ENCODE results near the gene TENT4A.

The TENT4A gene

DNA sequence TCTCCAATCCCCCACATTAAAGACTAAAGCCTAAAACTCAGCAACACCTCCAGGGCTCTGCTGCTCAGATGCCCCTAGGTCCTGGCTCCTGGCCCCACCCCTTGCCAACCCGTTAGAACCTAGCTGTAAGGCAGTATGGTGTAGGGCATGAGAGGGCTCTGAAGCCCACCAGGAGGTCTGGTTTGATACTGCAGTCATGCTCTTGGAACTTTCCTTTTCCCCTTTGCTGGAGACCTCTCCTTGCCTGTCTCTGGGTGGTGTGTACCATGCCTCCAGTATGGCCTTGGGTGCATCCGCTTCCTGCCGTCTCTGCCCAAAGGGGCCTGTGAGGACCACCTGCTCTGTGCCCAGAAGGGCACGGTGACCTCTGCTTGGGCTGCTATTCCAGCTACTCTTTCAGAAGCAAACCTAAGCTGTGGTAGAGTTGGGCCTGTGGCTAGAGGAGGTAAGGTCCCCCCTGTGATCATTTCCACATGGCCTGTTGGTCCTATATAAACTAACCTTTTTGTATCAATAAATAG lies 3.5 kb downstream of the TENT4A start:
- Histone ChIP-seq H3K27ac (ENCODE audit: insufficient read depth, low read depth, low read length, poor library complexity, severe bottlenecking) (no peak overlapping the region), H3K27me3 (ENCODE audit: control insufficient read depth, insufficient read depth, low read length, poor library complexity, severe bottlenecking) (peaks cover under 1% of the 10 kb centered on the region), H3K36me3 (ENCODE audit: control insufficient read depth, insufficient read depth, low read length) (no peaks in the 10 kb centered on the region), H3K9me3 (ENCODE audit: control insufficient read depth, low read length) (no peaks in the 10 kb centered on the region), H3K4me3 (ENCODE audit: insufficient read depth, low read depth, low read length) (peak overlapping the region; percentile 13), H3K4me1 (ENCODE audit: control insufficient read depth, insufficient read depth, low read length) (peaks cover 32% of the 10 kb centered on the region)
- 90 to 91% methylated on average over 4 of the region's 4 CpGs for WGBS, 2 experiments

DNA sequence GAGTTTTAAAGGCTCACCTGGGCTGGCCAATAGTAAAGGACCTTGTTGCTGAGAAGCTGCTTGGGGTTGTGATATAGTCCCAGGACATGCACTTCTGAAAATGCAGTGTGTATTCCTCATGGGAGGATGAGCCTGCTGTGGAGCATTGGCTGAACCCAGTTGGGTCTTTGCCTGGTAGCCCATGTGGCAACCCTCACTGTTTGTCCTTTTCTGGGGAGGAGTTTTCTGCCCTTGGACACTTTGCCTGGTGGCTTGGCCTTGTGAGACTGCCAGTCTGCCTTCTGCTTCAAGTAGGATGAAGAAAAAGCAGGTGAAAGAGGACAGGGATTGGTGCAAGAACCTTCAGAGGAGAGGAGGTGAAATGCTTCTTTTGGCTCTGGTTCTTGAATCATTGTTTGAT lies 4.0 kb downstream of the TENT4A start:
- Histone ChIP-seq H3K4me3 (ENCODE audit: insufficient read depth, low read depth, low read length) (no peak overlapping the region), H3K27ac (ENCODE audit: insufficient read depth, low read depth, low read length, poor library complexity, severe bottlenecking) (no peak overlapping the region), H3K4me1 (ENCODE audit: control insufficient read depth, insufficient read depth, low read length) (peaks cover 32% of the 10 kb centered on the region), H3K9me3 (ENCODE audit: control insufficient read depth, low read length) (no peaks in the 10 kb centered on the region), H3K36me3 (ENCODE audit: control insufficient read depth, insufficient read depth, low read length) (no peaks in the 10 kb centered on the region), H3K27me3 (ENCODE audit: control insufficient read depth, insufficient read depth, low read length, poor library complexity, severe bottlenecking) (no peaks in the 10 kb centered on the region)

DNA sequence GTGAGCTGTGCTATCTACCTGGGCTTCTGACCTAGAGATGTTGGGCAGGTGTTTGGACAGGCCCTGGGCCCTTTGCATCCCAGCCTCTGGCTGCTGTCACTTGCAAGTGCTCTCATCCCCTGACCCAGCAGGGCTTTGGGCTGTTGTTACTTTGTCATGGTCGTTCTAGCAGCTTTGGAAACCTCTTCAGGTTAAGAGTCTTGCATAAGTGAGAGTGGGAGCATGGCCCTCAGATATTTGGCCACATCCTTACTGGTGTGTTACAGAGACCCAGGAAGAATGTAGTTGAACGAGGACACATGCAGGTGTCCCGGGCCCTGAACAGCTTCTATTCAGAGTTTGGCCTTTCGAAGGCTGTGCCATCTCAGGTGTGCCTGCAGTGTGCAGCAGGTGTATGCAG lies 4.5 kb downstream of the TENT4A start:
- Histone ChIP-seq H3K4me3 (ENCODE audit: insufficient read depth, low read depth, low read length) (no peak overlapping the region), H3K9me3 (ENCODE audit: control insufficient read depth, low read length) (no peaks in the 10 kb centered on the region), H3K27me3 (ENCODE audit: control insufficient read depth, insufficient read depth, low read length, poor library complexity, severe bottlenecking) (no peaks in the 10 kb centered on the region), H3K27ac (ENCODE audit: insufficient read depth, low read depth, low read length, poor library complexity, severe bottlenecking) (no peak overlapping the region), H3K4me1 (ENCODE audit: control insufficient read depth, insufficient read depth, low read length) (peaks cover 32% of the 10 kb centered on the region), H3K36me3 (ENCODE audit: control insufficient read depth, insufficient read depth, low read length) (no peaks in the 10 kb centered on the region)
- WGBS, 2 experiments = 84% methylated on average over 4 of the region's 4 CpGs

DNA sequence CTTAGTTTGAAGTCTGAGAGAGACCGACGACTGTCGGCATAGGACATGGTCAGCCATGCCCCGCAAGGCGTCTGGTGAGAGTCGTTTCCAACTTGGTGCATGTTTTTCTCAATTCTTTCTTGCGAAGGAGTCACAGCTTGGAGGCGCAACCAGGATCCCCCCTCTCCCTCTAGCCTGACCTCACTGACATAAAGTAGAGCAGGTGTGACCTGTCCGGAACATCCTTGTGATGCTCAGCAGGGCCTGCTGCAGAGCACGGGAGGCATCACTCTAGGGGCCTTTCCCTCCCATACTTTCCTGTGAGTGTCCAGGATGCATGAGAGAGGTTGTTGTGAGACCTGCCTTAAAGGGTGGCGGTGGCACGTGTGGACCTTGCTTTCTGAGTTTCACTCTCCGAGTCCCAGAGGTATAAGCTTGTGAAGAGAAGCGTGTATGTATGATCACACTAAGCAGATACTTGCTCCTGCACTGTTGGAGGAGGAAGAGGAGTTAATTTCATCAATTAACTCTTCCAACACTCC lies 5.0 kb downstream of the TENT4A start:
- peaks cover 34% of the 10 kb centered on the region for H3K4me1 ChIP-seq (ENCODE audit: control insufficient read depth, insufficient read depth, low read length)
- H3K27me3 ChIP-seq (ENCODE audit: control insufficient read depth, insufficient read depth, low read length, poor library complexity, severe bottlenecking) = no peaks in the 10 kb centered on the region
- no peak overlapping the region for H3K4me3 ChIP-seq (ENCODE audit: insufficient read depth, low read depth, low read length)
- 88 to 89% methylated on average over 13 to 14 of the region's 14 CpGs for WGBS, 2 experiments
- no peak overlapping the region for H3K27ac ChIP-seq (ENCODE audit: insufficient read depth, low read depth, low read length, poor library complexity, severe bottlenecking)
- no peaks in the 10 kb centered on the region for H3K36me3 ChIP-seq (ENCODE audit: control insufficient read depth, insufficient read depth, low read length)
- no peaks in the 10 kb centered on the region for H3K9me3 ChIP-seq (ENCODE audit: control insufficient read depth, low read length)

DNA sequence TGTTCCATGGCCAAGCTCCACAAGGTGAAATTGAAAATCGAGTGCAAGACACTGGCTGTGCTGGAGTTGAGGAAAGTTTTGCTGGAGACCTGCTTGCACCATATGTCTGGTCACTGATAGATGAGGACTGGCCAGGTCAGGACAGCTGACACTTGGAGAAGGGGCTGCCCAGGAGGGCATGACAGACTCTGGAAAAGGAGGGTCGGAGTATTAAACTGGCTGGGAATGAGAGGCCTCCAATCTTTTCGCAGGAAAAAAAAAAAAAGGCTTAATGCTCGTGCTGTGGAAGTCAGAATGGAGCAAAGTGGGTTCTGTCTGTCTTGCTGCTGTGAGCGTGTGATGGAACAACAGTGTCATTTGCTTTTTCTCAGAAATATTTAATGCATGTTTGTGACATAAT lies 5.5 kb downstream of the TENT4A start:
- H3K36me3 ChIP-seq (ENCODE audit: control insufficient read depth, insufficient read depth, low read length) = no peaks in the 10 kb centered on the region
- peaks cover 39% of the 10 kb centered on the region for H3K4me1 ChIP-seq (ENCODE audit: control insufficient read depth, insufficient read depth, low read length)
- no peaks in the 10 kb centered on the region for H3K9me3 ChIP-seq (ENCODE audit: control insufficient read depth, low read length)
- no peaks in the 10 kb centered on the region for H3K27me3 ChIP-seq (ENCODE audit: control insufficient read depth, insufficient read depth, low read length, poor library complexity, severe bottlenecking)
- WGBS, 2 experiments = 73 to 75% methylated on average over 5 of the region's 5 CpGs
- H3K4me3 ChIP-seq (ENCODE audit: insufficient read depth, low read depth, low read length) = no peak overlapping the region
- H3K27ac ChIP-seq (ENCODE audit: insufficient read depth, low read depth, low read length, poor library complexity, severe bottlenecking) = no peak overlapping the region

DNA sequence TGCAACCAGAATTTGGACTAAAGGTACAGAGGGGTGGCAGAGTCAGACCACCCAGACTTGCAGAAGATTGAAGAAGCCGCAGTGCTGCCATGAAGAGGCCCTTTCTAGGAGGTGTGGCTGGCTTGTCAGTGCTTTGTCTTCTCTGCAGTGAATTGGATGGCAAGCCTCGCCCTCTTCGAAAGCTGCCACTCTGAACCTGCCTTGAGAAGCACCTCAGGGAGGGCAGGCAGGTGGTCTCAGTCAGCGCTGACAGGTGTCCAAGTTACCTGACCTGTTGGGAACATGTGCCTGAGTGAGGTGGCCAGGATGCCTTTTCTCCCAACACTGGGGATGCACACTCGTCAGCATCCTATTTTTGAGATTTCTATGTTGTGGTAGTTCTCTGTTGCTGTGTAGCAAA lies 6.2 kb downstream of the TENT4A start:
- WGBS, 2 experiments = 87 to 89% methylated on average over 5 of the region's 5 CpGs
- Histone ChIP-seq H3K27me3 (ENCODE audit: control insufficient read depth, insufficient read depth, low read length, poor library complexity, severe bottlenecking) (no peaks in the 10 kb centered on the region), H3K9me3 (ENCODE audit: control insufficient read depth, low read length) (no peaks in the 10 kb centered on the region), H3K4me1 (ENCODE audit: control insufficient read depth, insufficient read depth, low read length) (peaks cover 44% of the 10 kb centered on the region), H3K4me3 (ENCODE audit: insufficient read depth, low read depth, low read length) (no peak overlapping the region), H3K27ac (ENCODE audit: insufficient read depth, low read depth, low read length, poor library complexity, severe bottlenecking) (no peak overlapping the region), H3K36me3 (ENCODE audit: control insufficient read depth, insufficient read depth, low read length) (no peaks in the 10 kb centered on the region)

DNA sequence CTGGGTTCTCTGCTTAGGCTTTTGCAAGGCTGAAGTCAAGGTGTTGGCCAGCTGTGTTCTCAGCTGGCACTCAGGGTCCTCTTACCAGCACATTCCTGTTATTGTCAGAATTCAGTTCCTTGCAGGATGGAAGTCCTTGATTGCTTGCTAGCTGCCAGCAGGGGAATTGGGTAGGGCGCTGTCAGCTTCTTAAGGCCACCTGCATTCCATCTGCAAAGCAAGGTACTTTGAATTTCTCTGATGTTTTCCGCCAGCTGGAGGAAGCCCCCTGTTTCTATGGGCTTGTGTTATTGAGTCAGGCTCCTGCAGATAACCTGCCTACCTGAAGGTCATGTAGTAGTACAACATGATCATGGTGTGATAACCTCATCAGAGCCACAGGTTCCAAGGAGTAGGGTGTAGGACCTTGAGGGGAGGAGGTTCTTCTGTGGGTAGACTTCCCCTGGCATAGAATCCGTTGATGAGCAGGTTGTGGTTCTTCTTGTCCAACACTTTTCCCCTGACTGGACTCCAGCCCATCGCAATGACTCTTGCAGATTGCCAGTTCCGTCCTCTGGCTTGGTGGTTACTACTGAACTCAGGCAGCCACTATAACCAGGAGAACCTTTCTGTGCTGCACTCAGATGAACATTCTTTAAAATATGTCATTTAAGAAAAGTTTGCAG lies 6.8 kb downstream of the TENT4A start:
- Histone ChIP-seq H3K4me1 (ENCODE audit: control insufficient read depth, insufficient read depth, low read length) (peaks cover 42% of the 10 kb centered on the region), H3K4me3 (ENCODE audit: insufficient read depth, low read depth, low read length) (no peak overlapping the region), H3K27ac (ENCODE audit: insufficient read depth, low read depth, low read length, poor library complexity, severe bottlenecking) (no peak overlapping the region), H3K36me3 (ENCODE audit: control insufficient read depth, insufficient read depth, low read length) (no peaks in the 10 kb centered on the region), H3K27me3 (ENCODE audit: control insufficient read depth, insufficient read depth, low read length, poor library complexity, severe bottlenecking) (no peaks in the 10 kb centered on the region), H3K9me3 (ENCODE audit: control insufficient read depth, low read length) (no peaks in the 10 kb centered on the region)
- 90 to 93% methylated on average over 5 of the region's 5 CpGs for WGBS, 2 experiments

DNA sequence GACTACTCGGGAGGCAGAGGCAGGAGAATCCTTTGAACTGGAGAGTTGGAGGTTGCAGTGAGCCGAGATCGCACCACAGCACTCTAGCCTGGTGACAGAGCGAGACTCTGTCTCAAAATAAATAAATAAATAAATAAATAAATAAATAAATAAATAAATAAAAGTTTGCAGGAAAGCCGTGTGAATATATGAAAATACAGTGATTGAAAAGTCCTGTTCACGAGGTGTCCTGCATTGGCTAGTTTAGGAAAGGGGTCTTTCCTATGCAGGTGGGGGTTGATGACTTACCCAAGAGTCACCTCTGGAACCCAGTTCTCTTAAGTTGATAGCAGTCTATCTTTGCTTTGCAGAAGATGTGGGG lies 7.3 kb downstream of the TENT4A start:
- no peaks in the 10 kb centered on the region for H3K9me3 ChIP-seq (ENCODE audit: control insufficient read depth, low read length)
- peaks cover 38% of the 10 kb centered on the region for H3K4me1 ChIP-seq (ENCODE audit: control insufficient read depth, insufficient read depth, low read length)
- H3K27ac ChIP-seq (ENCODE audit: insufficient read depth, low read depth, low read length, poor library complexity, severe bottlenecking) = no peak overlapping the region
- H3K36me3 ChIP-seq (ENCODE audit: control insufficient read depth, insufficient read depth, low read length) = no peaks in the 10 kb centered on the region
- 87 to 97% methylated on average over 3 to 5 of the region's 6 CpGs for WGBS, 2 experiments
- no peaks in the 10 kb centered on the region for H3K27me3 ChIP-seq (ENCODE audit: control insufficient read depth, insufficient read depth, low read length, poor library complexity, severe bottlenecking)
- H3K4me3 ChIP-seq (ENCODE audit: insufficient read depth, low read depth, low read length) = no peak overlapping the region

DNA sequence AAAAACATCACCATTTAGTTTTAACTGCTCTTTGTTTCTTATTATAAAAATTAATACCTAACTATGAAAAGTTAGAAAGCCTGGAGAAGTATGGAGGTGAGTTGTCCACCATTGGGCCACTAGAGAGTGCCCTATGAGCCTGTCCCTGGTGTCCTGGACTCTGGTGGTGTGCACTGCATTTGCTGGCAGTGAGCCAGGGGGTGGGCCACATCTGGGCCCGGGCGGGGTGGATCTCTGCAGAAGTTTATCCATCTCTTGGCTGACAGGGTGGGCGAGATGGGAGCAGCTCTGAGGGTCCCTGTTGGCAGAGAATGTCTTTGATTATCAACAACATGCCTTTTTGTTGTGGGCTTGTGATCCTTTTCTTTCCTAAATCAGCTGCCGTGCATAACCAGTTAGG lies 8.2 kb downstream of the TENT4A start:
- whole genome bisulfite sequencing, 2 experiments = 86 to 87% methylated on average over 4 of the region's 4 CpGs
- Histone ChIP-seq H3K36me3 (ENCODE audit: control insufficient read depth, insufficient read depth, low read length) (no peaks in the 10 kb centered on the region), H3K9me3 (ENCODE audit: control insufficient read depth, low read length) (no peaks in the 10 kb centered on the region), H3K4me1 (ENCODE audit: control insufficient read depth, insufficient read depth, low read length) (peaks cover 29% of the 10 kb centered on the region), H3K27me3 (ENCODE audit: control insufficient read depth, insufficient read depth, low read length, poor library complexity, severe bottlenecking) (no peaks in the 10 kb centered on the region), H3K27ac (ENCODE audit: insufficient read depth, low read depth, low read length, poor library complexity, severe bottlenecking) (no peak overlapping the region), H3K4me3 (ENCODE audit: insufficient read depth, low read depth, low read length) (no peak overlapping the region)

DNA sequence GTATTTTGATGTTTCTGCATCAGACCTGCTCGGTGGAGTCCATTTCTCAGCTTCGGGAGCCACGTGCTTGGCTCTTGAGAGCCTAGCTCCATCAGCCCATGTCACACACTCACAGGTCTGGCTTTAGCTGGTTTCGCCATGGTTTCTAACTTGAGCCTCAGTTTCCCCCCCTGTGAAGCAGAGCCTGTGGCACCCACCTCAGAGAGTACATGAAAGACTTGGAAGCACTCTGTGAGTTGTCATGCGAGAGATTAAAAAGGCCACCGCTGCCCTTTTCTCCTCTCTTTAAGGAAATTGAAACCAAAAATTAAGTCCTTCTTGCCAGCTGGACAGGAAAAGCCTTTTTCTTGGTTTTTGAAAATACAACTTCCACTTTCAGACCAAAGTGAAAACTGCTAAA lies 8.8 kb downstream of the TENT4A start:
- peaks cover 26% of the 10 kb centered on the region for H3K4me1 ChIP-seq (ENCODE audit: control insufficient read depth, insufficient read depth, low read length)
- WGBS, 2 experiments = 87 to 92% methylated on average over 6 of the region's 6 CpGs
- H3K9me3 ChIP-seq (ENCODE audit: control insufficient read depth, low read length) = no peaks in the 10 kb centered on the region
- no peak overlapping the region for H3K4me3 ChIP-seq (ENCODE audit: insufficient read depth, low read depth, low read length)
- H3K27ac ChIP-seq (ENCODE audit: insufficient read depth, low read depth, low read length, poor library complexity, severe bottlenecking) = no peak overlapping the region
- no peaks in the 10 kb centered on the region for H3K36me3 ChIP-seq (ENCODE audit: control insufficient read depth, insufficient read depth, low read length)
- no peaks in the 10 kb centered on the region for H3K27me3 ChIP-seq (ENCODE audit: control insufficient read depth, insufficient read depth, low read length, poor library complexity, severe bottlenecking)

Data from ectodermal cell (in vitro differentiated cells).